Activated T-cell treated with anti-CD3 and anti-CD28 coated beads, Interleukin-2, amount 50 U/mL, for 72 hours (primary cell): ENCODE results near the gene RNF212. TPM values are rescaled to one million over a fixed set of nuclear protein-coding genes. Genes with fewer than 3 reads are reported as not detected.
"Not testable (repeated sequence)": the region's sequence is repeated elsewhere in the genome, so short reads cannot be mapped to it uniquely, and the experiment has no call there.

Experiments
- ATAC-seq, 2 donors: fragments of 150-1000 bp; cut with Tn5 transposase; replicated peaks in 1 of 2; 2 replicates each; pipeline ENCODE4 v1.10.0; 2021; ENCODE audit warnings: moderate library complexity in 2 of 2, mild to moderate bottlenecking in 1 of 2
- DNase-seq, 2 donors: peaks; one replicate each; pipeline ENCODE4 v3.0.0; 2021 to 2022; ENCODE audit warnings: mixed read lengths in 1 of 2
- H3K27ac Mint-ChIP-seq: one replicate; pipeline ENCODE4 v1.8.0; 2022; ENCODE audit warnings: mild to moderate bottlenecking, moderate library complexity, mixed read lengths
- H3K27me3 Mint-ChIP-seq: one replicate; pipeline ENCODE4 v1.8.0; 2022; ENCODE audit warnings: low read depth, mixed read lengths
- H3K36me3 Mint-ChIP-seq, 2 donors: one replicate each; pipeline ENCODE4 v1.8.0; 2022; ENCODE audit warnings: mixed read lengths in 2 of 2, mild to moderate bottlenecking in 1 of 2; ENCODE audit not compliant: insufficient read depth in 2 of 2
- H3K4me1 Mint-ChIP-seq: one replicate; pipeline ENCODE4 v1.8.0; 2022; ENCODE audit warnings: low read depth, mixed read lengths
- H3K4me3 Mint-ChIP-seq, 2 donors: one replicate each; pipeline ENCODE4 v1.8.0; 2022; ENCODE audit warnings: mild to moderate bottlenecking in 2 of 2, mixed read lengths in 2 of 2, moderate library complexity in 2 of 2
- H3K9me3 Mint-ChIP-seq, 2 donors: one replicate each; pipeline ENCODE4 v1.8.0; 2022; ENCODE audit warnings: mixed read lengths in 2 of 2
- total RNA-seq, 2 donors: library from RNA; stranded (reverse); gene quantifications; one replicate each; pipeline ENCODE4 v1.2.3, GENCODE V29; 2022

Gene RNF212
- total RNA-seq, 2 donors from 2014 or later: 2.3 to 3.9 TPM

- no peak for ATAC-seq
- DNase-seq: no peak
- peaks cover 9% of the 10 kb centered on the region for H3K4me1 Mint-ChIP-seq
- H3K9me3 Mint-ChIP-seq: no peaks in the 10 kb centered on the region
- H3K4me3 Mint-ChIP-seq: peak overlapping the region in 1 of 2 donors; percentile 45
- peaks cover 0 to 2% of the 10 kb centered on the region in 2 donors for H3K36me3 Mint-ChIP-seq
- H3K27ac Mint-ChIP-seq: no peak overlapping the region
- H3K27me3 Mint-ChIP-seq: peaks cover 32% of the 10 kb centered on the region
Measured at GRCh38 chr4:1061760-1062159, 51.6 kb downstream of the RNF212 start.

- DNase-seq: no peak
- Mint-ChIP-seq H3K27me3 (peaks cover 32% of the 10 kb centered on the region), H3K36me3 (peaks cover 0 to 2% of the 10 kb centered on the region in 2 donors), H3K4me1 (peaks cover 12% of the 10 kb centered on the region), H3K9me3 (no peaks in the 10 kb centered on the region), H3K4me3 (no peak overlapping the region), H3K27ac (no peak overlapping the region)
- no peak for ATAC-seq
Measured at GRCh38 chr4:1061056-1061700, 52.2 kb downstream of the RNF212 start.

- no peak for DNase-seq
- Mint-ChIP-seq H3K36me3 (peaks cover 0 to 2% of the 10 kb centered on the region in 2 donors), H3K4me1 (peaks cover 18% of the 10 kb centered on the region), H3K4me3 (no peak overlapping the region), H3K27ac (no peak overlapping the region), H3K27me3 (peaks cover 32% of the 10 kb centered on the region), H3K9me3 (no peaks in the 10 kb centered on the region)
- no peak for ATAC-seq
Measured at GRCh38 chr4:1060621-1061020, 52.7 kb downstream of the RNF212 start.

GRCh38 chr4:1060121-1060520 is 53.2 kb downstream of the RNF212 start:
- Mint-ChIP-seq H3K27me3 (peaks cover 31% of the 10 kb centered on the region), H3K4me3 (no peak overlapping the region), H3K9me3 (no peaks in the 10 kb centered on the region), H3K4me1 (peaks cover 20% of the 10 kb centered on the region), H3K36me3 (peaks cover 0 to 2% of the 10 kb centered on the region in 2 donors), H3K27ac (no peak overlapping the region)
- no peak for ATAC-seq
- no peak for DNase-seq

GRCh38 chr4:1058997-1059665 is 54.2 kb downstream of the RNF212 start:
- H3K27ac Mint-ChIP-seq: no peak overlapping the region
- peaks cover 20% of the 10 kb centered on the region for H3K4me1 Mint-ChIP-seq
- H3K27me3 Mint-ChIP-seq: peaks cover 21% of the 10 kb centered on the region
- no peaks in the 10 kb centered on the region for H3K9me3 Mint-ChIP-seq
- peaks cover 0 to 2% of the 10 kb centered on the region in 2 donors for H3K36me3 Mint-ChIP-seq
- no peak for ATAC-seq
- no peak overlapping the region for H3K4me3 Mint-ChIP-seq
- DNase-seq: no peak

- no peak overlapping the region for H3K27ac Mint-ChIP-seq
- H3K36me3 Mint-ChIP-seq: peaks cover 0 to 2% of the 10 kb centered on the region in 2 donors
- peaks cover 20% of the 10 kb centered on the region for H3K4me1 Mint-ChIP-seq
- peaks cover 15% of the 10 kb centered on the region for H3K27me3 Mint-ChIP-seq
- ATAC-seq (no peak), DNase-seq (no peak)
- no peak overlapping the region for H3K4me3 Mint-ChIP-seq
- no peaks in the 10 kb centered on the region for H3K9me3 Mint-ChIP-seq
Measured at GRCh38 chr4:1058198-1058996, 55.0 kb downstream of the RNF212 start.

- Mint-ChIP-seq H3K27me3 (peaks cover 8% of the 10 kb centered on the region), H3K9me3 (no peaks in the 10 kb centered on the region), H3K36me3 (no peaks in the 10 kb centered on the region), H3K27ac (no peak overlapping the region), H3K4me1 (peaks cover 20% of the 10 kb centered on the region), H3K4me3 (no peak overlapping the region)
- ATAC-seq: no peak
- no peak for DNase-seq
Measured at GRCh38 chr4:1057403-1057745, 56.0 kb downstream of the RNF212 start.

GRCh38 chr4:1056671-1057402 is 56.5 kb downstream of the RNF212 start:
- Mint-ChIP-seq H3K27me3 (peaks cover 3% of the 10 kb centered on the region), H3K4me1 (peaks cover 15% of the 10 kb centered on the region), H3K27ac (no peak overlapping the region), H3K9me3 (peaks cover 0 to under 1% of the 10 kb centered on the region in 2 donors), H3K36me3 (no peaks in the 10 kb centered on the region), H3K4me3 (no peak overlapping the region)
- DNase-seq: no peak
- ATAC-seq: no peak

GRCh38 chr4:1055721-1056590 is 57.4 kb downstream of the RNF212 start:
- H3K36me3 Mint-ChIP-seq: no peaks in the 10 kb centered on the region
- H3K4me3 Mint-ChIP-seq: peak overlapping the region; percentile 61 to 88
- DNase-seq: peak; percentile 80 to 84
- H3K4me1 Mint-ChIP-seq: peaks cover 12% of the 10 kb centered on the region
- H3K9me3 Mint-ChIP-seq: peaks cover 0 to 1% of the 10 kb centered on the region in 2 donors
- ATAC-seq: peak; percentile 100
- no peaks in the 10 kb centered on the region for H3K27me3 Mint-ChIP-seq
- peak overlapping the region; percentile 88 for H3K27ac Mint-ChIP-seq

GRCh38 chr4:1055243-1055701 is 58.1 kb downstream of the RNF212 start:
- H3K9me3 Mint-ChIP-seq, H3K27ac Mint-ChIP-seq, DNase-seq, H3K27me3 Mint-ChIP-seq, H3K36me3 Mint-ChIP-seq: not testable (repeated sequence)
- Mint-ChIP-seq H3K4me3 (peak overlapping the region; percentile 61 to 88), H3K4me1 (peaks cover 12% of the 10 kb centered on the region)
- peak; percentile 12 to 26 for ATAC-seq

GRCh38 chr4:1054696-1055242 is 58.6 kb downstream of the RNF212 start:
- DNase-seq, H3K9me3 Mint-ChIP-seq, H3K27ac Mint-ChIP-seq, H3K36me3 Mint-ChIP-seq, H3K4me3 Mint-ChIP-seq, H3K27me3 Mint-ChIP-seq, ATAC-seq: not testable (repeated sequence)
- H3K4me1 Mint-ChIP-seq: peaks cover 12% of the 10 kb centered on the region

GRCh38 chr4:1053891-1054290 is 59.5 kb downstream of the RNF212 start:
- not testable (repeated sequence) for DNase-seq, H3K36me3 Mint-ChIP-seq, ATAC-seq, H3K27me3 Mint-ChIP-seq, H3K4me3 Mint-ChIP-seq, H3K9me3 Mint-ChIP-seq, H3K27ac Mint-ChIP-seq
- H3K4me1 Mint-ChIP-seq: peaks cover 14% of the 10 kb centered on the region
